GM21423 (cell line): ENCODE results near the gene ATP6V0E1.
"Not testable (repeated sequence)": the region's sequence is repeated elsewhere in the genome, so short reads cannot be mapped to it uniquely, and the experiment has no call there.

Experiments used
- ATAC-seq: cut with Tn5 transposase; IDR thresholded peaks from one replicate; pipeline ENCODE4 v1.9.1; 2021; ENCODE audit warnings: mild to moderate bottlenecking, moderate library complexity; ENCODE audit not compliant: unreplicated experiment

ATP6V0E1 gene

GRCh38 chr5:173001229-173001841, 17.8 kb downstream of the ATP6V0E1 start:
- ATAC-seq = peak; percentile 83

GRCh38 chr5:173003360-173003759, 19.8 kb downstream of the ATP6V0E1 start:
- no peak for ATAC-seq

GRCh38 chr5:173004013-173004412, 20.4 kb downstream of the ATP6V0E1 start:
- no peak for ATAC-seq

GRCh38 chr5:173004447-173004846, 20.9 kb downstream of the ATP6V0E1 start:
- ATAC-seq = no peak

- no peak for ATAC-seq
These were observed 26.4 kb downstream of the ATP6V0E1 start for GRCh38 chr5:173010021-173010420.

- no peak for ATAC-seq
These were observed 27.2 kb downstream of the ATP6V0E1 start for GRCh38 chr5:173010547-173011464.

- no peak for ATAC-seq
These were observed 28.0 kb downstream of the ATP6V0E1 start for GRCh38 chr5:173011566-173011965.

- ATAC-seq = no peak
These were observed 29.3 kb downstream of the ATP6V0E1 start for GRCh38 chr5:173012882-173013281.

GRCh38 chr5:173014671-173015070, 31.1 kb downstream of the ATP6V0E1 start:
- no peak for ATAC-seq

- ATAC-seq = no peak
These were observed 31.6 kb downstream of the ATP6V0E1 start for GRCh38 chr5:173015192-173015591.

- ATAC-seq = no peak
These were observed 32.3 kb downstream of the ATP6V0E1 start for GRCh38 chr5:173015598-173016455.

GRCh38 chr5:173016598-173017046, 33.1 kb downstream of the ATP6V0E1 start:
- no peak for ATAC-seq

GRCh38 chr5:173017087-173017486, 33.5 kb downstream of the ATP6V0E1 start:
- not testable (repeated sequence) for ATAC-seq

- no peak for ATAC-seq
These were observed 34.8 kb downstream of the ATP6V0E1 start for GRCh38 chr5:173018358-173018757.

GRCh38 chr5:173020154-173020581, 36.6 kb downstream of the ATP6V0E1 start:
- ATAC-seq = no peak

GRCh38 chr5:173020643-173021042, 37.1 kb downstream of the ATP6V0E1 start:
- ATAC-seq = no peak

GRCh38 chr5:173025651-173026050, 42.1 kb downstream of the ATP6V0E1 start:
- ATAC-seq = no peak

GRCh38 chr5:173027905-173028304, 44.3 kb downstream of the ATP6V0E1 start:
- ATAC-seq = no peak

- no peak for ATAC-seq
These were observed 45.3 kb downstream of the ATP6V0E1 start for GRCh38 chr5:173028811-173029327.

GRCh38 chr5:173029499-173029921, 45.9 kb downstream of the ATP6V0E1 start:
- ATAC-seq = no peak

GRCh38 chr5:173032096-173032495, 48.5 kb downstream of the ATP6V0E1 start:
- ATAC-seq = not testable (repeated sequence)
